NOMO-1 treated with DMSO at 0.1 percent for 48 hours (cell line): ENCODE results near the gene SGF29.
"Not testable (repeated sequence)": the region's sequence is repeated elsewhere in the genome, so short reads cannot be mapped to it uniquely, and the experiment has no call there.

Source experiments
- DNase-seq: peaks from one replicate; lab custom pipeline; 2025; ENCODE audit not compliant: unreplicated experiment; lab: John Stamatoyannopoulos, UW

SGF29 gene

DNA sequence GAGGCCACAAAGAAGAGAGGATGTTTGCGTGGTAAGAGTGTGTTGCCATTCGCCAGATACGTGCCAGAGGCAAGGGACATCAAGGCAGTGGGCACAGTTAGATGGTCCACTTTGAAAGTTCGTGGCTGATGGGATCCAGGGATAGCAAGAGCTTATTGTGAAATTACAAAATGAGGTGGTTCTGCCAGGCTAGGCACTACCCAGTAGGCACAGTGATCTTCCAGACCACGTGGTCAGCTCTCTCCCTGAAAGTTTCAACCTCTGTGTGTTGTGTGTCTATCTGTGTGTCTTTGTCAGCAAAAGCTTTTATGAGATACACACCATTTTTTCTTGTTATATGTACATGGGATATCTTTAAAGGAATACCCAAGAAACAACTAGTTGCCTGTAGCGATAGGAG is 9.5 kb downstream of the SGF29 start:
- DNase-seq: no peak

DNA sequence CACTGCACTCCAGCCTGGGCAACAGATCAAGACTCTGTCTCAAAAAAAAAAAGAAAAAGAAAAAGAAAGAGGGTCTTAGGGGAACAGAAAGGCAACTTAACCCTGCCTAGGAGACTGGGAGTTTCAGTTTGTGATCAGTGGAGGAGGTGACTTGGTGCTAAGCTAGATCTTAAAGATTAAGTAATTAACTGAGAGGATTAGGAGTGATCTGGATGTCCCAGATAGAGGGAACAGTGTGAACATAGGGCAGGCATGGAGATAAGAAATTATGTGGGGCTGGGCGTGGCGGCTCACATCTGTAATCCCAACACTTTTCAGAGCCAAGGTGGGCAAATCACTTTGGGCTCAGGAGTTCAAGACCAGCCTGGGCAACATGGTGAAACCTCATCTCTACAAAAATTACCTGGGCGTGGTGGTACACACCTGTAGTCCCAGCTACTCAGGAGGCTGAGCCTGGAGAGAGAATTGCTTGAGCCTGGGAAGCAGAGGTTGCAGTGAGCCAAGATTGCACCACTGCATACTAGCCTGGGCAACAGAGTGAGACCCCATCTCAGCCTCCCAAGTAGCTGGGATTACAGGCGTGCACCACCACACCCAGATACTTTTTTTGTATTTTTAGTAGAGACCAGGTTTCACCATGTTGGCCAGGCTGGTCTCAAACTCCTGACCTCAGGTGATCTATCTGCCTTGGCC is 12.7 kb downstream of the SGF29 start:
- DNase-seq: not testable (repeated sequence)

DNA sequence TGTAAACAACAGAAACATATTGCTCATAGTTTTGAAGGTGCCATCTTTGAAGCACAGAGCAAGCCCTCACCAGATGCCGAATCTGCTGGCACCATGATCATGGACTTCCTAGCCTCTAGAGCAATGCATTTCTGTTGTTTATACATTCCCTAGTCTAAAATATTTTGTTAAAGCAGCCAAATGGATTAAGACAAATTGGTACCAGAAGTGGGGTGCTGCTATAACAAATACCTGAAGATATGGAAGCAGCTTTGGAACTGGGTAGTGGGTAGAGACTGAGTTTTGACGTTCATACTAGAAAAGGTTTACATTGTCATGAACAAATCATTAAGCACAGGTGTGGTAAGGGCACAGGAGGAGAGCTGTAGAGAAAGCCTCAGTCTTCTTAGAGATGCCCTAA is 13.6 kb downstream of the SGF29 start:
- DNase-seq: no peak

DNA sequence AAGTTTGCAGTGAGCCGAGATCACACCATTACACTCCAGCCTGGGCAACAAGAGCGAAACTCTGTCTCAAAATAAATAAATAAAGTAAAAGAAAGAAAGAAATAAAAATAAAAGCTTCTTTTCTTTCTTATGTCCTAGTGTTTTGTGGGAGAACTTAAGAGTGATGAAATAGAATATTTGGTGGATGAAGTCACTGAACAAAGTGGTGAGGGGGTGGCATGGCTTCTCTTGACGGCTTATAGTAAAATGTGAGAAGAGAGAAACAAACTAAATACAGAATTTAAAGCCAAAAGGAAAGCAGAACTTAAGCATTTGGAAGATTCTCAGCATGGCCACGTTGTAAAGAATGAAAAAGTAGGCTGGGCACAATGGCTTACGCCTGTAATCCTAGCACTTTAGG is 15.3 kb downstream of the SGF29 start:
- DNase-seq: no peak

DNA sequence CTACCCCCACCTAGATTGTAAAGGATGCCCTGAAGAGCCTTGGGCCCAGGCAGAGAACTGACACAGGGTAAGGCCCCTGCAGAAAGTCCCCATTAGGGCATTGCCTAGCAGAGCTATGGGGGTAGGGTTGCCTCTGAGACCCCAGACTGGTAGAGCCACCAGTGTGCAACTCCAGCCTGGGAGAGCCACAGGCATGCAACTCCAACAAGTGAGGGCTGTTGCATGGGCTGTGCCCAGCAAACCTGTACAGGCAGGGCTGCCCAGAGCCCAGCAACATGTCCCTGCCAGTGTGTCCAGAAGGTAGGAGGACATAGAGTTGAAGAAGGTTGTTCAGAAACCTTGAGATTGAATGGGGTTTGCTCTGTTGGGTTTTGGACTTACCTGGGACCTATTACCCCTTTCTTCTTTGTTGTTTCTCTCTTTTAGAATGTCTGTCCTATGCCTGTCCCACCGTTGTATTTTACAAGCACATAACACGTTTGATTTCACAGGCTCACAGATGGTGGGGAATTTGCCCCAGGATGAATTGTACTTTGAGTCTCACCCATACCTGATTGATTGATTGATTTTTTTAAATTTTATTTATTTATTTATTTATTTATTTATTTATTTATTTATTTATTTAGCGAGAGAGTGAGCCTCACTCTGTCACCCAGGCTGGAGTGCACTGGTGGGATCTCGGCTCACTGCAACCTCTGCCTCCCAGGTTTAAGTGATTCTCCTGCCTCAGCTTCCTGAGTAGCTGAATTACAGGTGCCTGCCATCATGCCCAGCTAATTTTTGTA is 16.4 kb downstream of the SGF29 start:
- no peak for DNase-seq

DNA sequence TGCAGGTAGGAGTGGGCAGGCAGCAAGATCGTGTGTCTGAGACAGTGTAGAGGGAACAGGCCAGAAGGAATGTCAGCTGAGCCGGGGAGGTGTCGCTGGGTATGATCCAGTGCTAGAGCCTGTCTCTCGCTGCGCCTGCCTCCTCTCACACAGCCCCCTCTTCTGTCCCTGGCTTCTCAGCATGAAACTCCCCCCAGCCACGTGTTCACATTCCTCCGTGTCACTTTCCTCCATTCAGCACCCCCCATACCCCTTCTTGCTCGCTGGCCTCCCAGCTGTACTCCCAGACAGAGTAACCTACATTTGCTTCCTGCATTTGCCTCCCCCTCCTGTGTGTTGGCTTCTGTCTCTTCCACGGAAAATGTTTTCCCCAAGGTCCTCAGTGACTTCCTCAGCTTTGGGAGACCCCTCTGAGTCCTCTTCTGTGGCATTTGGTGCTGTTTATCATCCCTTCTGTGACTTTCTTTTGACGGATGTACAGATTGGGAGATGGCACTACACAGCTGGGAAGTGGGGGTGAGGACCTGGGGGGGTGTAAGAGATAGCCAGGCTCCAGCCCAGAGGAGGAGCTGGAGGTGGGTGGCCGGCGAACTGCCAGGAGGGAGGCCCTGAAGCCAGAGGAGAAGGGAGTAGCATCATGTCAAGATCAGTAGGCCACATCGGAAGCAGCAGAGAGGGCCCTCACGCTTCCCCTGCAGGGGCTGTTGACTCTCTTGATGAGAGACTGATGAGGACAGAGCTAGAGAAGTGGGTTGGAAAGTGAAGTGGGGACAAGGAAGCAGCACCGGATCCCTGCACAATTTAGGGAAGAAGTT is 19.2 kb downstream of the SGF29 start:
- DNase-seq: no peak

DNA sequence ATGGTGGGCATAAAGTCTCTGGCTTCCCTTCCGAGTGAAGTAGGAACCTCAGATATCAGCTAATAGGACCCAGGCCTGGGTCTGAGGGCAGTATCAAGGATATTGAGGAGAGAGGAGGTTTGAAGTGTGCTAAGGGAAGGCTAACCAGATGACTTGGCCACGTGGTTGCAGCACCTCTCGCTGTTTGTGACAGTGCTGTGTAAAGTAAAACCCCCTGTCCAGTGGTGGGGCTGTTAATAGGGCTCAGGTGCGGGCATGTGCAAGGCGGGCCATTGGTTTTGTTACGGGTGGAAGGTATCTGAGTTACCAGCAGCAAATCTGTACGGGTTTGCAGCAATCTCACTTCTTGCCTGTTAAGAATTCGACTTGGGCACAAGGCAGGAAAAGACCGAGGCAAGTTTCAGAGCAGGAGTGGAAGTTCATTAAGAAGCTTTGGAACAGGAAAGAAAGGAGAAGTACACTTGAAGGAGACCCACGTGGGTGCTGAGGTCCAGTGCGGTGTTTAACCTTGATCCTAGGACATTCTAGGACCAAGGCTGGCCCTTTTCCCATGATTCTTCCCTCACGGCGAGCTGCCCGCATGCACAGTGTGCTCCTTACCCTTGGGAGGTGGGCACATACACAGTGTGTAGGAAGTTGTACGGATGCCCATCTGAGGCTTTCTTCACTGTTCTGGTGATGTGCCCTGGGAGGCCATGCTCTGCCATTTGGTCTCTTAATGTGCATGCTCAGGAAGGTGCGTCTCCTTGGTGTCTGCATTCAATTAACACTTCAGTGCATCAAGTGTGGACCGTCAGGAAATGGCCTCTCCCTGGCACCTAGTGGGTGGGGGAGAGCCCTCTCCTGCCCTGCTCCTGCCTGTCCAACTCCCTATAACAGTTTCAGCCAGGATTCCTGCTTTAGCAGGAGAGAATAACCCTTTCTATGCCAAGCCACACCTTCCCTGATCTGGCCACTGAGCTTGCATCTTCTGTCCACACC is 20.3 kb downstream of the SGF29 start:
- no peak for DNase-seq

DNA sequence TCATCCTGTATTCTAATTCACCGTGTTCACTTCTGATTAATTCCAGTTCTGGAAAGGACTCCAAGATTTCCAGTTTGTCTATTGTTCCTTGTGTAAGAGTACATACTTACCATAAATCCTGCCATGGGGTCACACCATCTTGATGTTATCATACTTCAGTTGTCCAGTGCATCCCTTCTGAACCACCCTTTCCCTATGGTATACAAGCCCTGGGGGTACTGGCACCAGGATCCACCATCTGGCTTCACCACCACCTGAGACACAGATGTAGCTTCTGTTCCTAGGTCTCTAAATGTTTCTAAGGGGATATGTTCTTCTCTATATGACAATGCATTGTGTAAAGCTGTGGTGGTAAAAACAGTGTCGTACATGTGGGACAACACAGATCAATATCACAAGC is 21.2 kb downstream of the SGF29 start:
- DNase-seq: no peak

DNA sequence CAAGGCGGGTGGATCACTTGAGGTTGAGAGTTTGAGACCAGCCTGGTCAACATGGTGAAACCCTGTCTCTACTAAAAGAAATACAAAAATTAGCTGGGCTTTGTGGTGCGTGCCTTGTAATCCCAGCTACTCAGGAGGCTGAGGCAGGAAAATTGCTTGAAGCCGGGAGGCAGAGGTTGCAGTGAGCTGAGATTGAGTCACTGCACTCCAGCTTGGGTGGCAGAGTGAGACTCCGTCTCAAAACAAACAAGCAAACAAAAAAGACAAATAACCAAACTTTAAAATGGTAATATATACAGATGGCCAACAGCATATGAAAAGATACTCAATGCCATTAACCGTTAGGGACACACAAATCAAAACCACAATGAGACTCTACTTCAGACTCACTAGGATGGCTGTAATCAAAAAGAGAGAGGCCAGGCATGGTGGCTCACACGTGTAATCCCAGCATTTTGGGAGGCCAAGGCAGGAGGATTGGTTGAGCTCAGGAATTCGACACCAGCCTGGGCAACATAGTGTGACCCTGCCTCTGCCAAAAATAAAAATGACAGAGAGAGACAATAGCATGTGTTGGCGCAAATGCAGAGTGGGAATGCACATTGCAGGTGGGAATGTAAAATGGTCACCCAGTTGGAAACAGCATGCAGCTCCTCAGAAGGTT is 21.9 kb downstream of the SGF29 start:
- DNase-seq: no peak

DNA sequence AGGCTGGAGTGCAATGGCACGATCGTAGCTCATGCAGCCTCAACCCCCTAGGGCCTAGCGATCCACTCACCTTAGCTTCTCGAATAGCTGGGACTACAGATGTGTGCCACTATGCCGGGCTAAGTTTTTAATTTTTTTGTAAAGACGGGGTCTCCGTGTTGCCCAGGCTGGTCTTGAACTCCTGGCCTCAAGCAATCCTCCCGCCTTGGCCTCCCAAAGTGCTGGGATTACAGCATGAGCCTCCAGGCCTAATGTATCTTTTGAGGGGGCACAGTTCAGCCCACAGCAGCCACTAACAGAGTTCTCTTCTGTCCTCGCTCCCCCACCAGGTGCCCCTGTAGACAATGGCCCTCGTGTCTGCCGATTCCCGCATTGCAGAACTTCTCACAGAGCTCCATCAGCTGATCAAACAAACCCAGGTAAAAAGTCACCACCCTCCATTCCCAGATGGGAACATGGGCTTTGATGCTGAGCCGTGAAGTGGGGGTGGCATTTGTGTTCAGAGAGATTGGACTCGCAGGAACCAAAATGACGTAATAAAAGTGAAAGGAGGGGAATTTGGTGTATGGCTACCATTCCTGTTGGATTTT is 27.1 kb downstream of the SGF29 start:
- no peak for DNase-seq

DNA sequence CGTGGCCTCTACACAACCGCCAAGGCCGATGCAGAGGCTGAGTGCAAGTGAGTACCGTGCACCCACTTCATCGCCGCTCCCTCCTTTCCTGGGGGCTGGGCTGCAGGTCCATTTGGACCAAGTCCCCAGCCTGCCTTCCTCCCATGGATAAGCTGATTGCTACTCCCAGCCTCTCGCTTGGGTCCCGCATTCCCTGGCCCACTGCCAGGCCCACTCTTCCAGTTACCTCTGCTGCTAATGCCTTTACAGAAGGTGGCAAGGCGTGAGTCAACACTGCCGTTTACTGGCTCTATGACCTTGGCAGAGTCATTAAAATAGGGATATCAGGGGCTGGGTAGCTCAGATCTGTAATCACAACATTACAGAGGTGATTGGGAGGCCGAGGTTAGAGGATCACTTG is 32.0 kb downstream of the SGF29 start:
- no peak for DNase-seq

DNA sequence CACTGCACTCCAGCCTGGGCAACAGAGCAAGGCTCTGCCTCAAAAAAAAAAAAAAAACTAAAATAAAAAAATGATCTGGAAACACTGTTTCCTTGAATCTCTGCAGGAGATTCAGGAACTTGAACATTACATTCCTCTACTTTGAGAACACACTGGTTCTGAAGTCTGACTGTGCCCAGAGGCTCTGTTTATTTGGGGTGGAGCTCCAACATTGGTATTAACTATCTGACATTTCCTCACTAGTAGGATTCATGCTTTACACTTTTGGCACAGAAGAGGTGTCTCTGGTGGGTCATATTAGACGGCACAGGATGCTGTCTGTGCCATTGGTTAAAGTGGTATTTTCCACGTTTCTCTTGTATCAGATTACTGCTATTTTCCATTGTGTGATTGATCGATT is 32.7 kb downstream of the SGF29 start:
- DNase-seq: no peak

DNA sequence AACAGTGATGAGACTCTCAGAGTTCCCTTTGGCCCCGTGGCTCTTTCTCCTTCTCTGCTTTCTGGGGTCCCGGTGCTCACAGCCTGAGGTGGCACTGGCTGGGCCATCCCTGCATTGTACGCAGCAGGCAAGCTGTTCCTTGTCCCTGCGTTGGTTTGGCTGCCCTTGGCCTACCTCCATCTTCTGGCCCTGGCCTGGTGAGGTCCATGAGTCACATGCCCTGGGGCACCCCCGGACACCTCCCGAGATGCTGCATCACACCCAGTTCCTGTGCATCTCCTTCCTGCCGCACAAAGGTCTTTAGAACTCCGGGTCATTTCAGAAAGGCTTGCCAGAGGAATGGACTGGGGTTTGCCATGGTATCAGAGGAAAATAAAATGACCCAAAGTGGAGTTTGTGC is 33.7 kb downstream of the SGF29 start:
- DNase-seq: no peak

DNA sequence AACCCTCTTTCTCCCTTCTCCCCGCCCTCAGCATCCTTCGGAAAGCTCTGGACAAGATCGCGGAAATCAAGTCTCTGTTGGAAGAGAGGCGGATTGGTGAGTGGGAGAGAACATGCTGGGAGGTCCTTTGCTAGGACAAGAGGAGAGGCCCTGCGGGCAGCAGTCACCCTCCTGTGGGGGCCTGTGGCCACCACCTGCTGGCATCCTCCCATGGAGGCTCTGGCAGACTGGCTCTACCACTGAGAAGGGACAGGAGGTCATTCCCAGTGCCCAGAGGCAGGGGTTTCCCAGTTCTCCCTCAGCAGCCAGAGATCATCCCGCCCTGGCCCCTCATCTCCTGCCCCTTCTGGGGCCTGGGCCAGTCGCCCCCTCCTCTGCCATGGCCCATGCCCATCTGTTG is 35.3 kb downstream of the SGF29 start:
- DNase-seq: no peak

DNA sequence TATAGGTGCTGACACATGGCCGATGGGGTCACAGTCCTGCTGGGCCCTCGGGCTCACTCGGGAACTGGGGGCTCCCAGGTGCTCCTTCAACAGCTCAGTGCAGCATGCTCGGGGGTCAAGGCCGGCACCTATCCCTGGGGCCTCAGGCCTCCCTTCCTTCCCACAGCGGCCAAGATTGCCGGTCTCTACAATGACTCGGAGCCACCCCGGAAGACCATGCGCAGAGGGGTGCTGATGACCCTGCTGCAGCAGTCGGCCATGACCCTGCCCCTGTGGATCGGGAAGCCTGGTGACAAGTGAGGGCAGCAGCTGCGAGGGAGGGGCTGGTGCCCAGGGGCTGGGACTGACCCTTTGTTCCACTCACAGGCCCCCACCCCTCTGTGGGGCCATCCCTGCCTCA is 36.2 kb downstream of the SGF29 start:
- DNase-seq: no peak

DNA sequence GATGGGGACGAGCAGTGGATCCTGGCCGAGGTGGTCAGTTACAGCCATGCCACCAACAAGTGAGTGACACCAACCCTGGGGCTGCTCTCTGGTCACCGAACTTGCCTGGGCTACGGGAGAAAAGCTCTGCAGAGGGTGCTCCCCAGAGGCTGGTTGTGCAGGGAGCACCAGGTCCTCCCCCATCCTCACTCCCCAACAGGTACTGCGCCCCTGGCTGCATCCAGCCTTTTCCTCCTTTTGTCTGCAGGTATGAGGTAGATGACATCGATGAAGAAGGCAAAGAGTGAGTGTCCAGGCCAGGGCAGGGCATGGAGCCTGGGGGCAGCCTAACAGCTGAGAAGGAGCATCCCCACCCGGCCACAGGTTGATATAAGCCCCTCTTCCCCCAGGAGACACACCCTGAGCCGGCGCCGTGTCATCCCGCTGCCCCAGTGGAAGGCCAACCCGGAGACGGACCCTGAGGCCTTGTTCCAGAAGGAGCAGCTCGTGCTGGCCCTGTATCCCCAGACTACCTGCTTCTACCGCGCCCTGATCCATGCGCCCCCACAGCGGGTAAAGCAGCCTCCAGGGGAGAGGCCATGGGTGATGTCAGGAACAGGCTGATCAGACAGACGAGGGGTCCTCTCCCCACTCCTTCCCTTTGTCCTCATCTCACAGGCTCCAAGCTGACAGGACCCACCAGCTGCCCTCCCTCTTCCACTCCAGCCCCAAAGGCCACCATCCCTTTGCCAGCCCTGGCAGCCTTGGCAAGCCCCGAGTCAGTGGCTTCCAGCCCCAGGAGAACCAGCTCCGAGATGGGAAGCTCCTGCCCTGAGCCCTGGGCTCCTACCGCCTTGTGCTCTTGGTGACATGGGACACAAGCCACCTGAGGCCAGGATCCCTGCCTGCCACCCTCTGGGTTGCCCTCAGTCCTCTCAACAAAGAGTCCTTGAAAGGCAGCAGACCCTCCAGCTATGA is 36.9 kb downstream of the SGF29 start:
- DNase-seq: no peak

DNA sequence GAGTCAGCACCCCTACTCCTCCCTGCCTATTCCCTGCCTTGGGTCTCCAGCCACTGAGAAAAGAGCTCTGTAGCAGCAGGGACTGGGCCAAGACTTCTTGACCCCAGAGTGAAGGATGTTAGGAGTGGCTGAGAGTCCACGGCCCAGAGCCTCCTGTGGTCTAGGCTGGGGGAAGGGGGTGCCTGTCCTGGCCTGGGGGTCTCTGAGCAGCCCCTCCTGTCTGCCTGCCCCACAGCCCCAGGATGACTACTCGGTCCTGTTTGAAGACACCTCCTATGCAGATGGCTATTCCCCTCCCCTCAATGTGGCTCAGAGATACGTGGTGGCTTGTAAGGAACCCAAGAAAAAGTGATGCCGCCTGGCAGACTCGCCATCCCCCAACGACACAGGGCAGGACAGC is 37.6 kb downstream of the SGF29 start:
- DNase-seq: no peak

DNA sequence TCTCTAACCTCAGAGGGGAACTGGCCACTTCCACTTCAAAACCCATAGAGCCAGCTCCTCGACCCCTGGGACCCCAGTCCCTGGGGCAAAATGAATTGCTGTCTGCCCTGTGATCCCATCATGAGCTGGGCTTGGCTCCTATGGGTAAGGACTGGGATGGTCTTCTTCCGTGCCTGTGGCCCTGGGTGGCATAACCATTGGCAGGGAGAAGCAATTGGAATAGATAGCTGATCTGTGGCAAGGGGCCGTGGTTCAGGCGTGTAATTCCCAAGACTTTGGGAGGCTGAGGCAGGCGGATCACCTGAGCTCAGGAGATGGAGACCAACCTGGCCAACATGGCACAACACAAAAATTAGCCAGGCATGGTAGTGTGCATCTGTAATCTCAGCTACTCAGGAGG is 38.8 kb downstream of the SGF29 start:
- DNase-seq: no peak
